Epithelial cell of proximal tubule (primary cell): Measurements from ENCODE around the gene SURF6. TPM values are rescaled to one million over a fixed set of nuclear protein-coding genes. Genes with fewer than 3 reads are reported as not detected.
"Not testable (repeated sequence)": the region's sequence is repeated elsewhere in the genome, so short reads cannot be mapped to it uniquely, and the experiment has no call there.

Experiments
- DNase-seq: peaks from one replicate; pipeline ENCODE4 v3.0.0-alpha.2; 2011; ENCODE audit warnings: low read depth
- H3K4me3 ChIP-seq: 2 replicates; pipeline ENCODE4 v1.5.1; 2011; ENCODE audit warnings: low read depth, mild to moderate bottlenecking, low read length
- CTCF ChIP-seq: conservative IDR thresholded peaks from 2 replicates; pipeline ENCODE4 v1.5.1; 2012; ENCODE audit warnings: low read depth, mild to moderate bottlenecking, low read length
- total RNA-seq: library from RNA; depleted of rRNA; stranded (reverse); fragments of >200 nt; gene quantifications from 2 replicates; pipeline ENCODE4 v1.2.3, GENCODE V29; 2015

The SURF6 gene
- total RNA-seq, 1 donor from 2014 or later = 16.7 TPM

GRCh38 chr9:133323991-133324703 lies 11.8 kb downstream of the SURF6 start:
- no peak for TF ChIP-seq CTCF
- DNase-seq = no peak
- no peak overlapping the region for H3K4me3 ChIP-seq

- no peak for DNase-seq
- no peak overlapping the region for H3K4me3 ChIP-seq
- TF ChIP-seq CTCF = no peak
These were observed 12.8 kb downstream of the SURF6 start for GRCh38 chr9:133323211-133323610.

GRCh38 chr9:133322701-133323100 lies 13.3 kb downstream of the SURF6 start:
- TF ChIP-seq CTCF = no peak
- H3K4me3 ChIP-seq = no peak overlapping the region
- DNase-seq = no peak

- H3K4me3 ChIP-seq = no peak overlapping the region
- DNase-seq = no peak
- TF ChIP-seq CTCF = no peak
These were observed 14.5 kb downstream of the SURF6 start for GRCh38 chr9:133321411-133321935.

- no peak overlapping the region for H3K4me3 ChIP-seq
These were observed 15.5 kb downstream of the SURF6 start for GRCh38 chr9:133320421-133320881.

GRCh38 chr9:133317551-133317950 lies 18.4 kb downstream of the SURF6 start:
- DNase-seq, H3K4me3 ChIP-seq: not testable (repeated sequence)

More at GRCh38 chr9:133320421-133320881, 15.5 kb downstream of the SURF6 start:
- DNase-seq = no peak
- no peak for TF ChIP-seq CTCF

GRCh38 chr9:133315997-133316396 lies 20.0 kb downstream of the SURF6 start:
- DNase-seq = no peak
- no peak overlapping the region for H3K4me3 ChIP-seq
- no peak for TF ChIP-seq CTCF
